Measurements from ENCODE around the gene SWAP70.

GRCh38 chr11:9624448-9624847 is 39.4 kb upstream of the SWAP70 start:
- no peak for TF ChIP-seq ZBTB21 (CRISPR knock-in tag; IDR thresholded peaks at IDR 0.05)
- TF ChIP-seq CHD2 (IDR thresholded peaks at IDR 0.05; ENCODE audit: low read depth, low read length) = no peak
- no peak for TF ChIP-seq FOXA1 (IDR thresholded peaks at IDR 0.05)
- TF ChIP-seq FOXA1 (CRISPR knock-in tag; IDR thresholded peaks at IDR 0.05) = no peak
- no peak for TF ChIP-seq ZFX (CRISPR knock-in tag; IDR thresholded peaks at IDR 0.05; ENCODE audit: low read depth)
- TF ChIP-seq POLR2A (IDR thresholded peaks at IDR 0.05; ENCODE audit: insufficient read depth in 1 of 2, low read depth in 2 of 2, low read length in 2 of 2) = no peak
- no peak for TF ChIP-seq ZBTB7A (CRISPR knock-in tag; IDR thresholded peaks at IDR 0.05)
- no peak for TF ChIP-seq ARHGAP35 (CRISPR knock-in tag; IDR thresholded peaks at IDR 0.05; ENCODE audit: borderline replicate concordance)
- TF ChIP-seq PBX2 (CRISPR knock-in tag; IDR thresholded peaks at IDR 0.05) = no peak
- TF ChIP-seq SCMH1 (CRISPR knock-in tag; IDR thresholded peaks at IDR 0.05; ENCODE audit: borderline replicate concordance) = no peak
